PC-3 (cell line): ENCODE data around the gene RANBP10.

Experiments used
- EZH2phosphoT487 ChIP-seq: fragments of 300-600 bp; sonication (generic); IDR thresholded peaks from 2 replicates; pipeline ENCODE4 v1.6.1; 2018; ENCODE audit warnings: mild to moderate bottlenecking, antibody characterized with exemption, low read length, borderline replicate concordance
- TF ChIP-seq, protein P1 (sequence below): fragments of 300-600 bp; sonication (generic); conservative IDR thresholded peaks from 2 replicates; pipeline ENCODE4 v1.5.1; 2017; ENCODE audit warnings: antibody characterized with exemption, low read depth, mild to moderate bottlenecking, low read length

DNA sequence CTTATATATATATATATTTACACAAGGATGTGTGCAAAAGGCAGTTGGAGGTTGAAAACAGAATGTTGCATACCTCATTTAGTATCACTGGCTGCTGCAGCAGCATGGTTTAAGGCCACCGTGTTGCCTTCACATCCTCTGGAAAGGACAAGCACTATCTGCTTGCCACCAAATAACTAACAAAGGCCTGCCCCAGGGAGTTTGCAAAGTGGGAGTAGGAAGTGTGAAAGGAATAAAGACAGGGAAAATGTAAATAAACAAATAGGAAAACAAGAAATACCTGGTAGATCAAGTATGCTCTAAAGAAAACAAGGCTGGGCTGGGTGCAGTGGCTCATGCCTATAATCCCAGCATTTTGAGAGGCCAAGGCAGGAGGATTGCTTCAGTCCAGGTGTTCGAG, 53.7 kb downstream of the RANBP10 start:
- TF ChIP-seq, protein P1, sequence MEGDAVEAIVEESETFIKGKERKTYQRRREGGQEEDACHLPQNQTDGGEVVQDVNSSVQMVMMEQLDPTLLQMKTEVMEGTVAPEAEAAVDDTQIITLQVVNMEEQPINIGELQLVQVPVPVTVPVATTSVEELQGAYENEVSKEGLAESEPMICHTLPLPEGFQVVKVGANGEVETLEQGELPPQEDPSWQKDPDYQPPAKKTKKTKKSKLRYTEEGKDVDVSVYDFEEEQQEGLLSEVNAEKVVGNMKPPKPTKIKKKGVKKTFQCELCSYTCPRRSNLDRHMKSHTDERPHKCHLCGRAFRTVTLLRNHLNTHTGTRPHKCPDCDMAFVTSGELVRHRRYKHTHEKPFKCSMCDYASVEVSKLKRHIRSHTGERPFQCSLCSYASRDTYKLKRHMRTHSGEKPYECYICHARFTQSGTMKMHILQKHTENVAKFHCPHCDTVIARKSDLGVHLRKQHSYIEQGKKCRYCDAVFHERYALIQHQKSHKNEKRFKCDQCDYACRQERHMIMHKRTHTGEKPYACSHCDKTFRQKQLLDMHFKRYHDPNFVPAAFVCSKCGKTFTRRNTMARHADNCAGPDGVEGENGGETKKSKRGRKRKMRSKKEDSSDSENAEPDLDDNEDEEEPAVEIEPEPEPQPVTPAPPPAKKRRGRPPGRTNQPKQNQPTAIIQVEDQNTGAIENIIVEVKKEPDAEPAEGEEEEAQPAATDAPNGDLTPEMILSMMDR, result no peak
- no peak for TF ChIP-seq EZH2phosphoT487
